Uterine smooth muscle cell (primary cell): ENCODE results near the gene TMPRSS11D. TPM values are rescaled to one million over a fixed set of nuclear protein-coding genes. Genes with fewer than 3 reads are reported as not detected.

Experiments used
- total RNA-seq: library from RNA; depleted of rRNA; stranded (reverse); fragments of >200 nt; gene quantifications from 2 replicates; pipeline ENCODE4 v1.2.3, GENCODE V29; 2014

Gene TMPRSS11D
- under 0.01 and 0.33 TPM in 2 replicates for total RNA-seq

DNA sequence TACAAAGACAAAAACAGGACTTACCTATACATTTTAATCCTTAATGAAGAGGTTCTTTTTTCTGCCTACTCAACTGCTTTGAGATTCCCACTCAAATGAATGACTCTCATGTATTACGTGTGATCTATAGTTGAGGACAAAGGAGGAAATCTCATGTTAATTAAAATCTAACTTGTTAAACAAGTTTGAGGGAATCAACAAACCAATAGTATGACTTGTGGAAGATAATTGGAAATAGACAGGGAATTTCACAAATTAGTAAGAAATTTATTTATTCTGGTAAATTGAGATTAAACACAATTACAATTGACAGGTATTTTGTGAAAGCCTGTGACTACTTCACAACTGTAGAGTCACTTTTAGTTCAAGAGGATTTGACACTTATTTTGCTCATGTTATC is at the start of gene TMPRSS11D:
Gene TMPRSS11D (minus strand): TSS at position 101 of the 400 bp plus-strand sequence. CDS start 69 bp downstream, at position 32.

Other genes starting within 250 kb of the TMPRSS11D start
- gene UBA6, start 182.8 kb downstream of the TMPRSS11D start, total RNA-seq = 183 and 369 TPM in 2 replicates
- gene GNRHR, start 129.6 kb downstream of the TMPRSS11D start, total RNA-seq = not detected in 2 replicates
- not detected in 2 replicates for gene TMPRSS11A, start 79.5 kb upstream of the TMPRSS11D start, total RNA-seq
- not detected in 2 replicates for gene TMPRSS11F, start 245.9 kb upstream of the TMPRSS11D start, total RNA-seq